Measurements from ENCODE around the gene SNRNP200.

SNRNP200 gene

GRCh38 chr2:96256611-96257113 is 48.7 kb downstream of the SNRNP200 start:
- POLR2A ChIA-PET (ENCODE audit: low non-redundant PET) = no interaction called here

GRCh38 chr2:96254571-96254970 is 50.8 kb downstream of the SNRNP200 start:
- TF ChIP-seq CTCF (conservative IDR thresholded peaks at IDR 0.05; ENCODE audit: low read depth) = no peak
- CTCF ChIA-PET = interaction anchor here (0.5 kb wide), 1 partner anchor 95 kb away, joined by 3 read pairs; no protein-coding TSS in a partner anchor
- DNase-seq (ENCODE audit: low spot score) = no peak
- POLR2A ChIA-PET (ENCODE audit: low non-redundant PET) = no interaction called here
- H3K27ac ChIP-seq = peak overlapping the region; percentile 7; the same call in 1 of the 2 replicates

More at GRCh38 chr2:96256611-96257113, 48.7 kb downstream of the SNRNP200 start:
- no peak overlapping the region for H3K27ac ChIP-seq
- CTCF ChIA-PET = interaction anchor here (1.2 kb wide), 1 partner anchor 18 kb away, joined by 4 read pairs; no protein-coding TSS in a partner anchor
- no peak for DNase-seq (ENCODE audit: low spot score)
- no peak for TF ChIP-seq CTCF (conservative IDR thresholded peaks at IDR 0.05; ENCODE audit: low read depth)

GRCh38 chr2:96253006-96253405 is 52.3 kb downstream of the SNRNP200 start:
- no peak for DNase-seq (ENCODE audit: low spot score)
- H3K27ac ChIP-seq = peak overlapping the region; percentile 7; the same call in 1 of the 2 replicates
- POLR2A ChIA-PET (ENCODE audit: low non-redundant PET) = no interaction called here
- TF ChIP-seq CTCF (conservative IDR thresholded peaks at IDR 0.05; ENCODE audit: low read depth) = no peak
- CTCF ChIA-PET = interaction anchor here (0.6 kb wide), 1 partner anchor 31 kb away, joined by 3 read pairs; no protein-coding TSS in a partner anchor

- H3K27ac ChIP-seq = peak overlapping the region; percentile 22
- TF ChIP-seq CTCF (conservative IDR thresholded peaks at IDR 0.05; ENCODE audit: low read depth) = no peak
- no peak for DNase-seq (ENCODE audit: low spot score)
- ChIA-PET POLR2A (ENCODE audit: low non-redundant PET) (no interaction called here), CTCF (interaction anchor here (0.6 kb wide), 1 partner anchor 31 kb away, joined by 3 read pairs; no protein-coding TSS in a partner anchor)
Observed at GRCh38 chr2:96252526-96252925, 52.8 kb downstream of the SNRNP200 start.

- DNase-seq (ENCODE audit: low spot score) = no peak
- CTCF ChIA-PET = no interaction called here
- POLR2A ChIA-PET (ENCODE audit: low non-redundant PET) = no interaction called here
- no peak for TF ChIP-seq CTCF (conservative IDR thresholded peaks at IDR 0.05; ENCODE audit: low read depth)
- peak overlapping the region; percentile 22 for H3K27ac ChIP-seq
Observed at GRCh38 chr2:96251721-96252292, 53.5 kb downstream of the SNRNP200 start.

GRCh38 chr2:96250188-96250587 is 55.2 kb downstream of the SNRNP200 start:
- POLR2A ChIA-PET (ENCODE audit: low non-redundant PET) = no interaction called here
- TF ChIP-seq CTCF (conservative IDR thresholded peaks at IDR 0.05; ENCODE audit: low read depth) = no peak
- CTCF ChIA-PET = no interaction called here
- peak overlapping the region; percentile 18; the same call in 1 of the 2 replicates for H3K27ac ChIP-seq
- no peak for DNase-seq (ENCODE audit: low spot score)
